H1 (cell line): Measurements from ENCODE around the gene SOSTDC1. TPM values are rescaled to one million over a fixed set of nuclear protein-coding genes. Genes with fewer than 3 reads are reported as not detected.

Source experiments
- CTCF ChIA-PET: fragments of 300-600 bp; sonication (Branson Sonifier 250); formaldehyde crosslinking; loops from one replicate; lab custom pipeline; 2021; ENCODE audit not compliant: partially characterized antibody; lab: Charles Lee
- POLR2A ChIA-PET: fragments of 300-600 bp; sonication (Branson Sonifier 250); formaldehyde crosslinking; loops from one replicate; lab custom pipeline; 2021; ENCODE audit warnings: inconsistent platforms; ENCODE audit not compliant: partially characterized antibody; lab: Charles Lee
- DNase-seq, 2 experiments: peaks; one replicate each; pipeline versions ENCODE4 v3.0.0 to v3.0.0-alpha.2; 2010 to 2022; ENCODE audit warnings: low spot score in 2 of 2, low read depth in 1 of 2, mixed read lengths in 1 of 2
- FAIRE-seq: peaks from 2 replicates; lab custom pipeline; 2011; peaks lifted over from hg19 to GRCh38; lab: Jason Lieb, UNC
- H2AFZ ChIP-seq: 2 replicates; pipeline ENCODE4 v1.8.1; 2012; ENCODE audit warnings: low read length, inconsistent platforms
- H2AK5ac ChIP-seq: 2 replicates; pipeline ENCODE4 v1.6.1; 2013; ENCODE audit warnings: low read depth, low read length
- H2BK120ac ChIP-seq: replicated peaks from 2 replicates; pipeline ENCODE3; 2013; ENCODE audit warnings: low read depth, low read length, inconsistent platforms
- H2BK12ac ChIP-seq: 2 replicates; pipeline ENCODE4 v1.6.1; 2013; ENCODE audit warnings: low read depth, low read length
- H2BK15ac ChIP-seq: 2 replicates; pipeline ENCODE4 v1.6.1; 2013; ENCODE audit warnings: low read length
- H2BK20ac ChIP-seq: 2 replicates; pipeline ENCODE4 v1.6.1; 2013; ENCODE audit warnings: low read length
- H2BK5ac ChIP-seq: 2 replicates; pipeline ENCODE4 v1.6.1; 2013; ENCODE audit warnings: low read depth, low read length
- H3K14ac ChIP-seq: 2 replicates; pipeline ENCODE4 v1.6.1; 2013; ENCODE audit warnings: inconsistent platforms; ENCODE audit not compliant: insufficient read length
- H3K18ac ChIP-seq: 2 replicates; pipeline ENCODE4 v1.6.1; 2013; ENCODE audit warnings: low read length; ENCODE audit errors: extremely low read depth
- H3K23ac ChIP-seq: 2 replicates; pipeline ENCODE4 v1.6.1; 2013; ENCODE audit warnings: inconsistent platforms; ENCODE audit not compliant: insufficient read length
- H3K23me2 ChIP-seq: 2 replicates; pipeline ENCODE4 v1.6.1; 2013; ENCODE audit warnings: low read depth, low read length
- H3K27ac ChIP-seq: 2 replicates; pipeline ENCODE4 v1.6.1; 2011; ENCODE audit warnings: low read depth, low read length, inconsistent platforms
- H3K27me3 ChIP-seq, 4 experiments: replicated peaks in 1 of 4; 1 replicate in 1 of 4; 2 replicates in 3 of 4; pipeline versions ENCODE4 v1.6.1 to v1.8.1; 2011 to 2013; ENCODE audit warnings: low read length in 3 of 4, mild to moderate bottlenecking in 3 of 4, inconsistent platforms in 2 of 4, mixed read lengths in 2 of 4, moderate library complexity in 1 of 4; ENCODE audit not compliant: control insufficient read depth in 3 of 4, insufficient read depth in 3 of 4; ENCODE audit errors: extremely low read depth in 1 of 4
- H3K36me3 ChIP-seq, 4 experiments: 2 replicates each; pipeline versions ENCODE4 v1.6.1 to v1.8.1; 2011 to 2013; ENCODE audit warnings: mild to moderate bottlenecking in 4 of 4, low read length in 3 of 4, moderate library complexity in 2 of 4, control low read depth in 1 of 4, inconsistent platforms in 1 of 4; ENCODE audit not compliant: insufficient read depth in 4 of 4, control insufficient read depth in 2 of 4
- H3K4ac ChIP-seq: replicated peaks from 2 replicates; pipeline ENCODE3; 2013; ENCODE audit warnings: low read length, low read depth, mixed read lengths, inconsistent platforms; ENCODE audit not compliant: insufficient read length
- H3K4me1 ChIP-seq, 4 experiments: replicated peaks in 1 of 4; 1 replicate in 1 of 4; 2 replicates in 3 of 4; pipeline versions ENCODE4 v1.6.1 to v1.8.1; 2011 to 2013; ENCODE audit warnings: low read length in 3 of 4, inconsistent platforms in 2 of 4, mixed read lengths in 1 of 4; ENCODE audit not compliant: insufficient read depth in 4 of 4, control insufficient read depth in 3 of 4
- H3K4me2 ChIP-seq, 2 experiments: 2 replicates each; pipeline versions ENCODE4 v1.6.1 to v1.8.1; 2011 to 2013; ENCODE audit warnings: low read depth in 2 of 2, low read length in 2 of 2, control low read depth in 1 of 2, inconsistent platforms in 1 of 2, mild to moderate bottlenecking in 1 of 2; ENCODE audit not compliant: insufficient read depth in 1 of 2
- H3K4me3 ChIP-seq, 4 experiments: fragments of 200-600, 300-600 bp in 1 of 4; sonication (generic), shearing (Covaris generic), sonication (Bioruptor Twin) in 1 of 4; 2 replicates each; pipeline versions ENCODE4 v1.5.1 to v1.8.1; 2011 to 2016; ENCODE audit warnings: low read length in 4 of 4, low read depth in 3 of 4, control low read depth in 2 of 4, inconsistent platforms in 2 of 4, mild to moderate bottlenecking in 2 of 4, mixed read lengths in 1 of 4, moderate library complexity in 1 of 4; ENCODE audit not compliant: insufficient read depth in 2 of 4; ENCODE audit errors: extremely low read depth in 1 of 4
- H3K56ac ChIP-seq: replicated peaks from 2 replicates; pipeline ENCODE3; 2013; ENCODE audit warnings: low read depth, mild to moderate bottlenecking, mixed read lengths, low read length, inconsistent platforms; ENCODE audit not compliant: insufficient read length
- H3K79me1 ChIP-seq: 2 replicates; pipeline ENCODE4 v1.6.1; 2013; ENCODE audit warnings: low read depth, low read length, control low read depth
- H3K79me2 ChIP-seq, 2 experiments: 2 replicates each; pipeline versions ENCODE4 v1.6.1 to v1.8.1; 2012 to 2013; ENCODE audit warnings: low read length in 2 of 2, mild to moderate bottlenecking in 2 of 2, inconsistent platforms in 1 of 2; ENCODE audit not compliant: insufficient read depth in 2 of 2, control insufficient read depth in 1 of 2
- H3K9ac ChIP-seq, 4 experiments: replicated peaks in 1 of 4; 1 replicate in 1 of 4; 2 replicates in 3 of 4; pipeline versions ENCODE4 v1.6.1 to v1.8.1; 2011 to 2013; ENCODE audit warnings: low read depth in 3 of 4, low read length in 3 of 4, control low read depth in 2 of 4, mild to moderate bottlenecking in 2 of 4, moderate library complexity in 2 of 4, inconsistent platforms in 1 of 4; ENCODE audit errors: extremely low read depth in 1 of 4
- H3K9me3 ChIP-seq, 2 experiments: 2 replicates each; pipeline versions ENCODE4 v1.6.1 to v1.8.1; 2012 to 2013; ENCODE audit warnings: mild to moderate bottlenecking in 2 of 2, moderate library complexity in 2 of 2, control low read depth in 1 of 2, inconsistent platforms in 1 of 2, low read depth in 1 of 2, low read length in 1 of 2, mixed read lengths in 1 of 2; ENCODE audit not compliant: insufficient read depth in 2 of 2
- H4K20me1 ChIP-seq, 2 experiments: replicated peaks in 1 of 2; 2 replicates each; pipeline versions ENCODE3 to v1.8.1; 2011 to 2013; ENCODE audit warnings: inconsistent platforms in 2 of 2, low read length in 2 of 2, mild to moderate bottlenecking in 1 of 2; ENCODE audit not compliant: insufficient read depth in 2 of 2, control insufficient read depth in 1 of 2
- H4K5ac ChIP-seq: 2 replicates; pipeline ENCODE4 v1.6.1; 2013; ENCODE audit warnings: low read length, low read depth, mixed read lengths, inconsistent platforms; ENCODE audit not compliant: insufficient read length
- H4K8ac ChIP-seq: 2 replicates; pipeline ENCODE4 v1.8.0; 2013; ENCODE audit warnings: mild to moderate bottlenecking, moderate library complexity, low read length, inconsistent platforms; ENCODE audit not compliant: insufficient read depth; ENCODE audit errors: extremely low read depth
- H4K91ac ChIP-seq: replicated peaks from 2 replicates; pipeline ENCODE3; 2013; ENCODE audit warnings: low read length, mixed read lengths, inconsistent platforms; ENCODE audit not compliant: insufficient read length
- CBX8 ChIP-seq: fragments of 300-800, 300-1000 bp; sonication (generic); IDR thresholded peaks from 2 replicates; pipeline ENCODE4 v1.7.1; 2016; ENCODE audit warnings: low read depth, low read length, borderline replicate concordance
- GABPA ChIP-seq: IDR thresholded peaks from 2 replicates; pipeline ENCODE4 v1.6.1; 2011; ENCODE audit warnings: mild to moderate bottlenecking, low read length, moderate library complexity, borderline replicate concordance; ENCODE audit not compliant: insufficient read depth
- PHF8 ChIP-seq: fragments of 200-600 bp; sonication (generic); conservative IDR thresholded peaks from 2 replicates; pipeline ENCODE4 v1.7.1; 2012; ENCODE audit warnings: low read depth, mild to moderate bottlenecking, inconsistent platforms, low read length, moderate library complexity
- RFX5 ChIP-seq: IDR thresholded peaks from 2 replicates; pipeline ENCODE4 v1.6.1; 2011; ENCODE audit warnings: low read depth, low read length, improper control_type of control experiment, borderline replicate concordance
- RNF2 ChIP-seq: fragments of 200-900, 300-1000 bp; sonication (generic); IDR thresholded peaks from 2 replicates; pipeline ENCODE4 v1.7.1; 2016; ENCODE audit warnings: borderline replicate concordance, low read depth, mild to moderate bottlenecking, antibody characterized with exemption, low read length; ENCODE audit not compliant: poor library complexity, severe bottlenecking; ENCODE audit errors: missing control alignments
- SIRT6 ChIP-seq: IDR thresholded peaks from one replicate; pipeline ENCODE4 v1.7.1; 2012; ENCODE audit warnings: low read length, inconsistent platforms
- TCF12 ChIP-seq: IDR thresholded peaks from 2 replicates; pipeline ENCODE4 v1.6.1; 2011; ENCODE audit warnings: low read depth, mild to moderate bottlenecking, low read length
- WGBS, 2 experiments: shearing (Covaris generic) in 1 of 2; methylation state at CpG; one replicate each; pipeline versions ENCODE4 v1.1.6 to v1.1.7; 2013 to 2015; ENCODE audit warnings: low lambda C conversion rate in 2 of 2, mixed read lengths in 2 of 2, inconsistent platforms in 1 of 2, low coverage in 1 of 2, missing lambda C conversion rate in 1 of 2; ENCODE audit not compliant: insufficient replicate concordance in 2 of 2, insufficient coverage in 1 of 2, insufficient read length in 1 of 2; ENCODE audit errors: extremely low coverage in 1 of 2, missing lambda C conversion rate in 1 of 2; 5-methylcytosine and 5-hydroxymethylcytosine counted together
- polyA plus RNA-seq, 7 experiments: library from polyadenylated mRNA; depleted of rRNA in 3 of 7; stranded (reverse) in 5 of 7; unstranded in 2 of 7; fragments of >200 nt in 5 of 7; fragments of 200-250 nt in 2 of 7; gene quantifications; 1 replicate in 5 of 7; 2 replicates in 1 of 7; 4 replicates in 1 of 7; pipeline versions ENCODE4 v1.2.1 to v1.2.3, GENCODE V29; 2011 to 2013; ENCODE audit warnings: missing spikeins in 2 of 7, mixed read lengths in 2 of 7
- total RNA-seq: library from RNA; stranded (reverse); fragmentation: NEBNext Ultra II Directional; extraction: Animal tissue kit (Norgen Biotek cat#: 25700); gene quantifications from 2 replicates; pipeline ENCODE4 v1.2.1, GENCODE V29; 2021

The SOSTDC1 gene
- total and polyA plus RNA-seq, 2 of the 8 experiments (the other 6 are each of a cell fraction or from before 2014, with no cell fraction given), result 0.35 to 0.79 TPM

- Histone ChIP-seq H2BK15ac (no peak overlapping the region), H2BK5ac (no peak overlapping the region), H4K91ac (no peak overlapping the region), H3K4me1 (no peaks in the 10 kb centered on the region; a peak in 1 of 7 replicates), H3K27ac (no peak overlapping the region), H3K23ac (no peak overlapping the region), H3K9ac (no peak overlapping the region), H3K4me2 (no peak overlapping the region), H4K20me1 (no peaks in the 10 kb centered on the region), H3K14ac (no peak overlapping the region), H3K79me2 (no peaks in the 10 kb centered on the region), H3K18ac (no peak overlapping the region), H4K5ac (no peak overlapping the region), H3K23me2 (peaks cover 14% of the 10 kb centered on the region), H2AFZ (no peak overlapping the region), H3K9me3 (no peaks in the 10 kb centered on the region), H4K8ac (no peak overlapping the region), H3K4ac (no peak overlapping the region), H3K27me3 (peaks cover 0 to 7% (median 3%) of the 10 kb centered on the region in 4 experiments; a peak in 3 of 7 replicates), H3K4me3 (no peak overlapping the region), H2AK5ac (no peak overlapping the region), H3K36me3 (no peaks in the 10 kb centered on the region), H3K56ac (no peak overlapping the region), H2BK12ac (no peak overlapping the region), H3K79me1 (no peaks in the 10 kb centered on the region), H2BK120ac (no peak overlapping the region), H2BK20ac (no peak overlapping the region)
- TF ChIP-seq TCF12 (no peak), RNF2 (no peak), SIRT6 (no peak), PHF8 (no peak), RFX5 (no peak), CBX8 (no peak), GABPA (no peak)
- DNase-seq (no peak), FAIRE-seq (no peak)
- ChIA-PET POLR2A (no interaction called here), CTCF (interaction anchor here (0.6 to 2.2 kb wide), 3 partner anchors 15 to 693 kb away, joined by 3 to 7 read pairs (median 3); no protein-coding TSS in a partner anchor)
- WGBS, 2 experiments, result 80% methylated on average over 7 of the region's 7 CpGs; no CpG with 5 or more reads in 1 of the 2 experiments
These were observed 49.0 kb downstream of the SOSTDC1 start for GRCh38 chr7:16416289-16417282.
